ENCODE data around the gene SIRT4.

- TF ChIP-seq, protein P1, sequence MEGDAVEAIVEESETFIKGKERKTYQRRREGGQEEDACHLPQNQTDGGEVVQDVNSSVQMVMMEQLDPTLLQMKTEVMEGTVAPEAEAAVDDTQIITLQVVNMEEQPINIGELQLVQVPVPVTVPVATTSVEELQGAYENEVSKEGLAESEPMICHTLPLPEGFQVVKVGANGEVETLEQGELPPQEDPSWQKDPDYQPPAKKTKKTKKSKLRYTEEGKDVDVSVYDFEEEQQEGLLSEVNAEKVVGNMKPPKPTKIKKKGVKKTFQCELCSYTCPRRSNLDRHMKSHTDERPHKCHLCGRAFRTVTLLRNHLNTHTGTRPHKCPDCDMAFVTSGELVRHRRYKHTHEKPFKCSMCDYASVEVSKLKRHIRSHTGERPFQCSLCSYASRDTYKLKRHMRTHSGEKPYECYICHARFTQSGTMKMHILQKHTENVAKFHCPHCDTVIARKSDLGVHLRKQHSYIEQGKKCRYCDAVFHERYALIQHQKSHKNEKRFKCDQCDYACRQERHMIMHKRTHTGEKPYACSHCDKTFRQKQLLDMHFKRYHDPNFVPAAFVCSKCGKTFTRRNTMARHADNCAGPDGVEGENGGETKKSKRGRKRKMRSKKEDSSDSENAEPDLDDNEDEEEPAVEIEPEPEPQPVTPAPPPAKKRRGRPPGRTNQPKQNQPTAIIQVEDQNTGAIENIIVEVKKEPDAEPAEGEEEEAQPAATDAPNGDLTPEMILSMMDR (IDR thresholded peaks at IDR 0.05) = no peak
- TF ChIP-seq EP300 (IDR thresholded peaks at IDR 0.05) = no peak
These were observed 30.4 kb downstream of the SIRT4 start for GRCh38 chr12:120332523-120332922.
